ENCODE results near the gene CLEC16A.
"Not testable (repeated sequence)": the region's sequence is repeated elsewhere in the genome, so short reads cannot be mapped to it uniquely, and the experiment has no call there.

CLEC16A gene

DNA sequence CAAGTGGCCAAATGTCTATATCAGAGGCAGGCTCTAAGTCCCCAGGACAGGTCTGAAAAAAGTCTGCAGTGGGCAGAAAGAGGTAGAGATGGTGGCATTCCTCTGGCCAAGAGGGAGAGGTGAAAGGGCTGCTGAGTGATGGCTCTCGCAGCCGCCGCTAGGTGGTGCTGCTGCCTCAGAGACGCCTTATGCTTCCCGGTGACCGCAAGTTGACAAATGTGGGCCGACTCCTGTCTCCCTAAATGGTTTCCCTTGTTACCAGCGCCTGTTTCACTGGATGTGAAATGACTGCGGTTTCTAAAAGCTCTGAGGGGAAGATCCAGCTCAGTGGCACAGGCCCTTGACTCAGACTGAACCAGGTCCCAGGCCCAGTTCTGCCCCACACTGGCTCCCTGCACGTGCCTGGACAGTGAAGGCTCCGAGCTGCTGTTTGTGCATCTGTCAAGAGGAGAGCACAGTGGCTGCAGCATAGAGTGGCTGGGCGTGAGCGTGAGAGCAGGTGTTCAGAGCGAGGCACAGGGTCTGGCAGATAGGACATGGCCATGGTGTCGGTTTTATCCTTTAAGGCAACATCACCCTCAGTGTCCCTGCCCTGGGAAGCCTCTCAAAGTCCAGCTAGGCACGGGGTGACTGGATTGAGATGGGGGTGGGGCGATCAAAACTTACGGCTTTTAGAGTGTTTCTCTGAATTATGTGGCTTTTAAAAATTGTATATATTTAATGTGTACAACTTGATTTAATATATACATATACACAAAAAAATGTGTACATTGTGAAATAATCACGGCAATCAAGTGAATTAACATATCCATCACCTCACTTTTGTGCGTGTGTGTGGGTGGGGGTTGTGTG lies 19.9 kb downstream of the CLEC16A start:
- no peak for DNase-seq (ENCODE audit: low read depth)
- H3K4me3 ChIP-seq (ENCODE audit: low read depth, low read length): no peak overlapping the region
- TF ChIP-seq, protein P1, sequence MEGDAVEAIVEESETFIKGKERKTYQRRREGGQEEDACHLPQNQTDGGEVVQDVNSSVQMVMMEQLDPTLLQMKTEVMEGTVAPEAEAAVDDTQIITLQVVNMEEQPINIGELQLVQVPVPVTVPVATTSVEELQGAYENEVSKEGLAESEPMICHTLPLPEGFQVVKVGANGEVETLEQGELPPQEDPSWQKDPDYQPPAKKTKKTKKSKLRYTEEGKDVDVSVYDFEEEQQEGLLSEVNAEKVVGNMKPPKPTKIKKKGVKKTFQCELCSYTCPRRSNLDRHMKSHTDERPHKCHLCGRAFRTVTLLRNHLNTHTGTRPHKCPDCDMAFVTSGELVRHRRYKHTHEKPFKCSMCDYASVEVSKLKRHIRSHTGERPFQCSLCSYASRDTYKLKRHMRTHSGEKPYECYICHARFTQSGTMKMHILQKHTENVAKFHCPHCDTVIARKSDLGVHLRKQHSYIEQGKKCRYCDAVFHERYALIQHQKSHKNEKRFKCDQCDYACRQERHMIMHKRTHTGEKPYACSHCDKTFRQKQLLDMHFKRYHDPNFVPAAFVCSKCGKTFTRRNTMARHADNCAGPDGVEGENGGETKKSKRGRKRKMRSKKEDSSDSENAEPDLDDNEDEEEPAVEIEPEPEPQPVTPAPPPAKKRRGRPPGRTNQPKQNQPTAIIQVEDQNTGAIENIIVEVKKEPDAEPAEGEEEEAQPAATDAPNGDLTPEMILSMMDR (IDR thresholded peaks at IDR 0.05; ENCODE audit: low read depth, low read length, missing control alignments): peak; percentile 98

DNA sequence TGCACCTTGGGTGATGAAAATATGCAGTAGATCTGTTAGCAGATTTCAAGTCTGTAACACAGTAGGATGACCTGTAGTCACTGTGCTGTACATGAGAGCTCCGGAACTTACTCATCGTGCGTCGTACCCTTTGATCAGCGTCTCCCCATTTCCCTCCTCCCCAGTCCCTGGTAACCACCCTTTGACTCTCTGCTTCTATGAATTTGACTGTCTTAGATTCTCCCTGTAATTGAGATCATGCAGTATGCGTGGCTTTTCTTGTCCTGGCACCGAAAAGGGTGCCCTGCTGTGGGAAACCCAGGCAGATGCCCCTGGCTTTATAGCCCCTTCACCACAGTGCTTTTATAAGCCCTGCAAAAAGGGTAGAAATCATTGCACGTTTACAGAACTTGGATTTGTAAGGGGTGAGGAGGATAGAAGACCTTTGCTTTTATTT lies 20.5 kb downstream of the CLEC16A start:
- TF ChIP-seq, protein P1 (IDR thresholded peaks at IDR 0.05; ENCODE audit: low read depth, low read length, missing control alignments): no peak
- DNase-seq (ENCODE audit: low read depth): no peak
- no peak overlapping the region; the same call in 1 of the 2 replicates for H3K4me3 ChIP-seq (ENCODE audit: low read depth, low read length)

DNA sequence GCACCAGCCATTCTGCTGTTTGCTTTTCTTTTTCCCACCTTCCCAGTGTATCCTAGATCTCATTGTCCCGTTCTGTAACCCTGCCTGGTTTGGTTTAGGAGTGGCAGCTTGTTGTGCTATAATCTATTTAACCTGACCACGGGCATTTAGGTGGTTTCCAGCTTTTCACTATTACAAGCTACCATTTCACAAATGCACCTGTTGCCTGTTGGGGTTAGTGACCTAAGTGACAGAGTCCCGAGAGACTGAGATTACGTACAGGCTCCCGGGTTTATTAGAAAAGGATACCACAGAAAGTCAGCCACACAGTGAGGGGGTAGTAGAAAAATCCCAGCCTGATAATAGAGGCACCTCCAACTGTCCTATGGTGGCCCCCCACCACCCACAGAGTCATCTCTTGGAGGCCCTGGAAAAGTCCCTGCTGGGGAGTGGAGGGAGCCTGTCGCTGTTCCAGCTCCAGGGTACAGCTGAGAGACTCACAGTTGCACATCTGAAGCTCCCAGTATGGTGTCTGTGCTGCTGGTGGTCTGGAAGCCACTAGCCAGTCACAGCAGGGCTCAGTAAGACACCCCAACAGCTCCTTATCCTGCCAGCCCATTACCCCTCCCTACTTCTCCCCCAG lies 21.2 kb downstream of the CLEC16A start:
- DNase-seq (ENCODE audit: low read depth): no peak
- TF ChIP-seq, protein P1 (IDR thresholded peaks at IDR 0.05; ENCODE audit: low read depth, low read length, missing control alignments): no peak
- H3K4me3 ChIP-seq (ENCODE audit: low read depth, low read length): peak overlapping the region; percentile 8; the same call in 1 of the 2 replicates

DNA sequence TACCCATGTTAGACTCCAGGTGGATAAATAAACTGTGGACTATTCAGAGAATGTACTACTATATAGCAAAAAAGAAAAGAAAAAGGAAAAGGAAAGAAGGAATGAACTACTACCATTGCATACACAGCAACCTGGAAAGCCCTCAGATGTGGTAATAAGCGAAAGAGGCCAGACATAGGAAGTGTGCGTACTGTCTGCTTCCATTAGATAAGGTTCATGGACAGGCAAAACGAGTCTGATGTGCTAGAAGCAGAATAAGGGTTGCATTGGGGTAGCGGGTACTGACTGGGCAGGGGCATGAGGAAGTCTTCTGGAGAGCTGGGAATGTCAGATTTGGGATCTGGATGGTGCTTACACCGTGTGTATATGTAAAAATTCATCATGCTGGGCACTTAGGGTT lies 21.8 kb downstream of the CLEC16A start:
- TF ChIP-seq, protein P1 (IDR thresholded peaks at IDR 0.05; ENCODE audit: low read depth, low read length, missing control alignments): no peak
- no peak for DNase-seq (ENCODE audit: low read depth)
- H3K4me3 ChIP-seq (ENCODE audit: low read depth, low read length): no peak overlapping the region

DNA sequence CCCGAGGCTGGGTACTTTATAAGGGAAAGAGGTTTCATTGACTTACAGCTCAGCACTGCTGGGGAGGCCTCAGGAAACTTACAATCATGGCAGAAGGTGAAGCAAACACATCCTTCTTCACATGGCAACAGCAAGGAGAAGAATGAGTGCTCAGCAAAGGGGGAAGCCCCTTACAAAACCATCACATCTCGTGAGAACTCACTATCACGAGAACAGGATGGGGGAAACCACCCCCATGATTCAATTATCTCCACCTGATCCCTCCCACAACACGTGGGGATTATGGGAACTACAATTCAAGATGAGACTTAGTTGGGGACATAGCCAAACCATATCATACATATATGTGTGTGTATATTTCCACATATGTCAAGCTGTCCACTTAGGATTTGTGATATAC lies 22.2 kb downstream of the CLEC16A start:
- DNase-seq (ENCODE audit: low read depth); H3K4me3 ChIP-seq (ENCODE audit: low read depth, low read length): not testable (repeated sequence)

DNA sequence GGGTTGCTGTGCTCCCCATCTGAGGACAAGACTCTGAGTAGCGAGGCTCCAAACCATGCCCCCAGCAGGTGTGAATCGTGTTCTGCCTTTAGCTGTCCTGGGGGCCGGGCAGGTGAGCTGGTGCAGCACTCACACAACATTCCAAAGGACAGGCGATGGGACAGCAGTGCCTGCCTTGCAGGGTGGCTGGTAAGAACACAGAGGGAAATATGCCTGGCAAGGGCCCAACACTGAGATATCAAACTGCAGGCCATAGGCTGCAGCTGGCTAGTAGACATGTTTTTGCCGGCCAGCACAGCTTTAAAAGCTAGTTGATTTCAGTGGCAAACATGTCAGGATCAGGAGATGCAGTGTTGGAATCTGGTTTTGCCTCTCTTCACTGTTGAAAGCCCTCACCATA lies 23.6 kb downstream of the CLEC16A start:
- H3K4me3 ChIP-seq (ENCODE audit: low read depth, low read length): no peak overlapping the region
- no peak for DNase-seq (ENCODE audit: low read depth)
- TF ChIP-seq, protein P1 (IDR thresholded peaks at IDR 0.05; ENCODE audit: low read depth, low read length, missing control alignments): no peak

DNA sequence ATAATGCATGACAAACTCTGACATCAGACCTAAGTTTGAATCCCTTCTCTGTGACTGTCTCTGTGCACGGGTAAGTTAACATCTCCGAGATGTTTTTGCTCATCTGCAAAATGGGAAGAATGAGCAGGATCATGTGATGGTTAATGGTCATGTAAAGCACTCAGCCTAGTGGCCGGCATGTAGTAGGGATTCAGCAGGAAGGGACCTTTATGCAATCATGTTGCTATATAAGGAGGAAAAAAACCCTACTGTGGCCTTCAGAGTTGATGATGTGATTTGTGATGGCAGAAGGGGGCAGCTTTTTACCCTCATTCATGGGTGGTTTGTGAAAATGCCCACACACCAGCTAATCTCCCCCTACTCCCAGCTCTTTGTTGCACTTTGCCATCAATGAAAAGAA lies 24.1 kb downstream of the CLEC16A start:
- no peak for DNase-seq (ENCODE audit: low read depth)
- TF ChIP-seq, protein P1 (IDR thresholded peaks at IDR 0.05; ENCODE audit: low read depth, low read length, missing control alignments): no peak

More for the DNA sequence above, 24.1 kb downstream of the CLEC16A start:
- no peak overlapping the region for H3K4me3 ChIP-seq (ENCODE audit: low read depth, low read length)
